HepG2 (cell line): Measurements from ENCODE around the gene BIRC7. TPM values are rescaled to one million over a fixed set of nuclear protein-coding genes. Genes with fewer than 3 reads are reported as not detected.

Experiments
- GATAD1 ChIP-seq: IDR thresholded peaks from 2 replicates; pipeline ENCODE4 v1.6.1; 2016; ENCODE audit warnings: missing genetic modification reagents, missing compliant biosample characterization
- GLMP ChIP-seq: sonication (generic); formaldehyde crosslinking; IDR thresholded peaks from 2 replicates; pipeline ENCODE4 v1.9.0; 2021; ENCODE audit warnings: missing genetic modification reagents, mild to moderate bottlenecking, borderline replicate concordance
- PTBP1 ChIP-seq: fragments of 200-400 bp; formaldehyde crosslinking; IDR thresholded peaks from 2 replicates; pipeline ENCODE4 v1.6.1; 2018; ENCODE audit warnings: low read length, low read depth; ENCODE audit not compliant: poor library complexity, severe bottlenecking
- RORA ChIP-seq: sonication (generic); formaldehyde crosslinking; IDR thresholded peaks from 2 replicates; pipeline ENCODE4 v1.5.0; 2020; ENCODE audit warnings: mild to moderate bottlenecking, missing genetic modification reagents, moderate library complexity
- SRSF4 ChIP-seq: fragments of 200-400 bp; formaldehyde crosslinking; IDR thresholded peaks from one replicate; pipeline ENCODE4 v1.6.1; 2018; ENCODE audit warnings: mild to moderate bottlenecking, low read depth, low read length, moderate library complexity; ENCODE audit not compliant: poor library complexity, severe bottlenecking
- TCF7L2 ChIP-seq: IDR thresholded peaks from 2 replicates; pipeline ENCODE4 v1.6.1; 2011; ENCODE audit warnings: mild to moderate bottlenecking, low read depth, low read length, moderate library complexity
- TFE3 ChIP-seq: IDR thresholded peaks from 2 replicates; pipeline ENCODE4 v1.6.1; 2016
- TRIM22 ChIP-seq: fragments of 450-650 bp; IDR thresholded peaks from 2 replicates; pipeline ENCODE4 v1.6.1; 2017
- ZBTB46 ChIP-seq: sonication (generic); formaldehyde crosslinking; IDR thresholded peaks from 2 replicates; pipeline ENCODE4 v1.4.0; 2020; ENCODE audit warnings: mild to moderate bottlenecking, missing genetic modification reagents, borderline replicate concordance
- ZNF883 ChIP-seq: sonication (generic); formaldehyde crosslinking; IDR thresholded peaks from 2 replicates; pipeline ENCODE4 v1.5.1; 2020; ENCODE audit warnings: mild to moderate bottlenecking, missing genetic modification reagents; ENCODE audit errors: not compliant biosample characterization
- polyA plus RNA-seq, 8 experiments: library from polyadenylated mRNA; depleted of rRNA in 3 of 8; stranded (reverse) in 7 of 8; unstranded in 1 of 8; fragments of >200 nt; fragmentation: Illumina TruSeq in 4 of 8; extraction: Trizol in 4 of 8; gene quantifications; 2 replicates each; pipeline versions ENCODE4 v1.2.1 to v1.2.3, GENCODE V29; 2011 to 2016; ENCODE audit warnings: low read depth in 4 of 8, missing spikeins in 1 of 8, mixed read lengths in 1 of 8; ENCODE audit not compliant: insufficient read depth in 1 of 8
- total RNA-seq, 5 experiments: library from RNA; depleted of rRNA; stranded (reverse); fragments of >200 nt; fragmentation: Illumina TruSeq; extraction: Trizol; gene quantifications; 2 replicates each; pipeline ENCODE4 v1.2.3, GENCODE V29; 2016; ENCODE audit warnings: low read depth in 1 of 5

The BIRC7 gene
- total and polyA plus RNA-seq, 2 of the 13 experiments (the other 11 are each of a cell fraction or from before 2014, with no cell fraction given), result 0.27 to 5.1 TPM

GRCh38 chr20:63284544-63284949 is 48.8 kb downstream of the BIRC7 start (continued):
- no peak for TF ChIP-seq SRSF4
- TF ChIP-seq ZBTB46 (CRISPR knock-in tag), result no peak
- TF ChIP-seq PTBP1, result no peak
- no peak for TF ChIP-seq GATAD1 (CRISPR knock-in tag)
- no peak for TF ChIP-seq GLMP (CRISPR knock-in tag)
- no peak for TF ChIP-seq TRIM22
- no peak for TF ChIP-seq ZNF883 (CRISPR knock-in tag)
- TF ChIP-seq TCF7L2, result no peak
- TF ChIP-seq RORA (CRISPR knock-in tag), result no peak
- no peak for TF ChIP-seq TFE3 (CRISPR knock-in tag)
